Esophagus squamous epithelium (tissue), 4 donors: ENCODE data around the gene WDR37.

ENCODE experiments used
- POLR2A ChIP-seq, 4 donors: fragments of 450-650 bp; IDR thresholded peaks; one replicate each; pipeline ENCODE4 v1.6.1; 2017; ENCODE audit warnings: antibody characterized with exemption in 4 of 4, mild to moderate bottlenecking in 4 of 4, moderate library complexity in 3 of 4
- TF ChIP-seq, protein P1 (sequence below), 6 experiments: fragments of 450-650 bp in 4 of 6; fragments of 200-600 bp in 2 of 6; sonication (generic) in 2 of 6; IDR thresholded peaks; one replicate each; pipeline ENCODE4 v1.5.1; 2016 to 2019; ENCODE audit warnings: antibody characterized with exemption in 6 of 6, mild to moderate bottlenecking in 4 of 6, moderate library complexity in 4 of 6

- TF ChIP-seq, protein P1, sequence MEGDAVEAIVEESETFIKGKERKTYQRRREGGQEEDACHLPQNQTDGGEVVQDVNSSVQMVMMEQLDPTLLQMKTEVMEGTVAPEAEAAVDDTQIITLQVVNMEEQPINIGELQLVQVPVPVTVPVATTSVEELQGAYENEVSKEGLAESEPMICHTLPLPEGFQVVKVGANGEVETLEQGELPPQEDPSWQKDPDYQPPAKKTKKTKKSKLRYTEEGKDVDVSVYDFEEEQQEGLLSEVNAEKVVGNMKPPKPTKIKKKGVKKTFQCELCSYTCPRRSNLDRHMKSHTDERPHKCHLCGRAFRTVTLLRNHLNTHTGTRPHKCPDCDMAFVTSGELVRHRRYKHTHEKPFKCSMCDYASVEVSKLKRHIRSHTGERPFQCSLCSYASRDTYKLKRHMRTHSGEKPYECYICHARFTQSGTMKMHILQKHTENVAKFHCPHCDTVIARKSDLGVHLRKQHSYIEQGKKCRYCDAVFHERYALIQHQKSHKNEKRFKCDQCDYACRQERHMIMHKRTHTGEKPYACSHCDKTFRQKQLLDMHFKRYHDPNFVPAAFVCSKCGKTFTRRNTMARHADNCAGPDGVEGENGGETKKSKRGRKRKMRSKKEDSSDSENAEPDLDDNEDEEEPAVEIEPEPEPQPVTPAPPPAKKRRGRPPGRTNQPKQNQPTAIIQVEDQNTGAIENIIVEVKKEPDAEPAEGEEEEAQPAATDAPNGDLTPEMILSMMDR (IDR thresholded peaks at IDR 0.05), result no peak
- no peak for TF ChIP-seq POLR2A (IDR thresholded peaks at IDR 0.05)
These were observed 1.5 kb upstream of the WDR37 start for GRCh38 chr10:1054684-1055083.
